ENCODE data around the gene ITPR3. TPM values are rescaled to one million over a fixed set of nuclear protein-coding genes. Genes with fewer than 3 reads are reported as not detected.

ITPR3 gene
- total RNA-seq, 1 donor from 2014 or later = 21.6 TPM

DNA sequence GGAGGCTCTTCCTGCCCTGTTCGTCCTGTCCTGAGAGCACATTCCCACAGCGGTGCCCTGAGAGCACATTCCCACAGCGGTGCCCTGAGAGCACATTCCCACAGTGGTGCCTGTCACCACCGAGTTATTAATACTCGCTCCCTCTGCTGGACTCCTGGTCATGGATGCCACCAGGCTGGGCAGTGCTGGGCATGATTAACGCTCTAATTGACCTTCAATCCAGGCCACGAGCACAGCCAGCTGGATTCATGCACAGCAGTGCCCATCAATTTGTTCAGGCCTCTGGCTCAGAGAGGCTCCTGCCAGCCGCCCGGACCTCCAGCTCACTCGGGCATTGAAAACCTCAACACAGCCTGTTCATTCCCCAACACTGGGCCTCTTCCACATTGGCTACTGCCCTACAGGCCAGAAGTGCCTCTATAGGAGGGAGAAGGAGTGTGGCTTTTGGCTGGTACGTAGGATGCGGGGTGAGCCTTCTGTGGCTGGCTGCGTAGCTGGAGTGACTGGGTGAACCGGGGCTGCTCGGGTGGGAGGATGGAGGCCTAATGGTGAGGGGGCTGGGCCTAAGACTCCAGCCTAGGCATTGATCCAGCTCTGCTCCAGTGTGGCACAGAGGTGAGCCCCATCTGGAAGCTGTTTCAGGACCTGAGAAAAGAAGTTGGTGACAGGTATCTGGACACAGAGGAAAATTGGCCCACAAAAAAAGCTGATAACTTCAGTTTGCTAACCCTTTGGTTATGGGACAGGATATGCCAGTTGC lies 116.3 kb downstream of the ITPR3 start:
- DNase-seq = no peak

DNA sequence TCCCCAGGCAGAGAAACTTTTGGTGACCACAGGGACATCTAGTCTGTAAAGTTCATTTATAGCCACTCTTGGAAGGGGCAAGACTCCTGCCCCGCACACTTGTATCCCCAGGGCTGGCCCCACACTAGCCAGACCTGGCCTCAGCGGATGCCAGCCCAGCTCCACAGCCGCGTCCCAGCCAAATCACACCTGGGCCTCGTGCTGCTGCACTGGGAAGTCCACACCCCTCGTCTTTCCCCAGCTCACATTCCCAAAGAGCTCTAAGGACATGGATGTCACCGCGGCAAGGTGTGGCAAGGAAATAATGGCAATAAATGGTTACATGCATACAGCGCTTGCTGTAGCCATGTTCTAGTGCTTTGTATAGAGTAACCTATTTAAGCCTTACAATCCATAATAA lies 117.0 kb downstream of the ITPR3 start:
- DNase-seq = no peak

DNA sequence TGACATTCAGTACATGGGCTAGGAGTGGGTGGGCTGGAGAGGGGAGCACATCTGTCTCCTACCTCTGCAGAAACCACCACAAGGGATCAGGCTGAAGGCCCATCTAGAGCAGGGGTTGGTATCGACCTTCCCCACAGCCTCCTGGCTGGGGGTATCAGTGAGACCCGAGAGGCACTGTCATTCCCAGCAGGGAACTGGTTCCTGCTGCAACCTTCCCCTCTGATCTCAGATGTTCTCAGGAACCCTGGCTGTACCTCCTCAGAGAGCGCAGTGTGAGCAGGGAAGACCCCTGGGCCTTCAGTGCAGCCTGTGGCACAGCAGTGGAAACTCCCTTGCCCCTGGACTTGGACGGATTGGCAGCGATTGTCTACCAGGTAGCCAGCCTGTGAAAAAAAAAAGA lies 117.8 kb downstream of the ITPR3 start:
- no peak for DNase-seq

DNA sequence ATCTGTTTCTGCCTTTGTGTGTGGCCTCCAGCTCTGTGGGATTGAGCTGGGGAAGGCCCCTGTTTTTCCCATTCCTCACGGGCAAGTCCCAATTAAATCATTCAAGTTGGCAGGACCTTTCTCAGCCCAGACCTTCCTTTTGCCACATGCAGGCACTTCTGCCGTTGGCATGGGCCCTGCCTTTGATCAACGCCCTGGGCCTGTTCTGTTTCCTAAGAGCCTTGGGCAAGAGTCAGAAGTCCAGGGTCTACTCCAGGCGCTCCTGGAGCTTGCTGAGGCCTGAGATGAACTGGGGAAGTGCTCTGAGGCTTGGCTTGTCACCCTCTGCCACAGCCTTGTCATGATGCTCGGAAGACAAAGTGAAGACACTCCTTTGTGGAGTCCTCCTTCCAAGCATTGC lies 118.4 kb downstream of the ITPR3 start:
- DNase-seq = no peak

DNA sequence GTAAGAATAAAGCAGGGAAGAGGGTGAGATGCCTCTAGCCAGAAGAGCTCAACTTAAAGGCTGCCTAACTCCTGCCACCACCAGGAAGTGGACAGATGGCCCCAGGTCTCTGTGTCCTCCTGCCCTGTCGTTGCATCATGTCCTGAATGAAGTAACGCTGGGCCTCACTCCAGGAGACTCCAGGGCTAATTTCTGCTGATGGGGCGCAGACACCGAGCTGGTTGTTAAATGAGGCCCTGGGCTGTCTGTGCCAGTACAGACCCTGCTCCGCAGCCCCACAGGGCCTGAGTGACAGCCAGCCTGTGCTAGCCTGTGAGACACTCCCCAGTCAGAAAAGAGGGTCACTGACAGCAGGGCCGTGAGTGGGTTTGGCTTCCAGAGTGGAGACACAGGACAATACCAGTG lies 119.1 kb downstream of the ITPR3 start:
- DNase-seq = no peak

DNA sequence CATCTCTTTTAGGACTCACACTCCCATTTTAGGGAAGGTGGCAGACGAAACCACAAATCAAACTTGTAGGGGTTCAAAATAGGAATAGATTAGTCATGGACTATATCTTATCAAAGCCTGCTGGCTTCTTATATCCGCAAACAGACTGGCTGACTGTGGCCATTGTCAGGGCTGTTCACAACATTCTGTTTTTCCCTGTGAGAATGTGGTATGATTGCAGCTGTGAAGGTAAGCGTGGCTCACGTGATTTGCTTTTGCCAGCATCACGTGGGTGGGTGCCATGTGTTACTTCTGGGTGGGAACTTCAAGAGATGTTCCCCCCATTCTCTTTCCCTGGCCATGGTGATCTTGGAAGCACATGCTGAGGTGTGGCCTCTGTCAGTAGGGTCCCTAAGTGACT lies 119.7 kb downstream of the ITPR3 start:
- no peak for DNase-seq

DNA sequence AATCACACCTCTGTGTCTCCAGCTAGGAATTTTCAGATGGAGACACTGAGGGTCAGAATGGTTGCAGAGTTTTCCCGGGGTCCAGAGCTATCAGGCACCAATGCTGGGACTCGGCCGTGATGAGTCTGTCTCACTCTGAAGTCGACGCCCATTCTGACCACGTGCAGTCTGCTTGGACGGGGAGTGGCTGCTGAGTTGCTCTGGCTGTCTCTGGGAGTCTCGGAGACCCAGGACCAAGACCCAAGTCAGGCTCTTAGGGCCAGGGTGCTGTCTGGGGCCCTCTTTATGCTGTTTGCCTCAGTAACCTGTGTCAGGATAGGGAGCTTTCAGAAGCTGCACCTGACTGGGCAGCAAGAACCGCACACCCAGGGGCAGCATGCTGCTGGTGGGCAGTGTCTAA lies 121.0 kb downstream of the ITPR3 start:
- no peak for DNase-seq

DNA sequence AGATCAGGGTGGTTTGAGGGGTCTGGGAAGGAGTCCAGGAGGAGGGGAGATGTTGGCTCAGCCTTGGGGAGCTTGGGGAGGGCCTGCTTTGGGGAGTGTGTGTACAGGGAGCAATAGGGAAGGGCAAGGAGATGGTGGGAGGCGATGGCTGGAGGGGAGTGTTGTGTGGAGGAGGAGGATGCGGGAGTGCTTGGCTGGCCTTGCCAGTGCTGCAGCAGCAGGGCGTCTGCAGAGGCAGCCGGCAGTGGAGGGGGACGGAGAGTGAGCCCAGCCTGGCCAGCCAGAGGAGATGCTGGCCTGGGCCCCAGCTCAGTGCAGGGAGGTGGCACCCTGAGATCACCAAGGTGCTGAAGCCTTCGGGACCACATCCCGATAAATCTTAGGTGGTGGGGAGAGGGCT lies 121.7 kb downstream of the ITPR3 start:
- DNase-seq = no peak

DNA sequence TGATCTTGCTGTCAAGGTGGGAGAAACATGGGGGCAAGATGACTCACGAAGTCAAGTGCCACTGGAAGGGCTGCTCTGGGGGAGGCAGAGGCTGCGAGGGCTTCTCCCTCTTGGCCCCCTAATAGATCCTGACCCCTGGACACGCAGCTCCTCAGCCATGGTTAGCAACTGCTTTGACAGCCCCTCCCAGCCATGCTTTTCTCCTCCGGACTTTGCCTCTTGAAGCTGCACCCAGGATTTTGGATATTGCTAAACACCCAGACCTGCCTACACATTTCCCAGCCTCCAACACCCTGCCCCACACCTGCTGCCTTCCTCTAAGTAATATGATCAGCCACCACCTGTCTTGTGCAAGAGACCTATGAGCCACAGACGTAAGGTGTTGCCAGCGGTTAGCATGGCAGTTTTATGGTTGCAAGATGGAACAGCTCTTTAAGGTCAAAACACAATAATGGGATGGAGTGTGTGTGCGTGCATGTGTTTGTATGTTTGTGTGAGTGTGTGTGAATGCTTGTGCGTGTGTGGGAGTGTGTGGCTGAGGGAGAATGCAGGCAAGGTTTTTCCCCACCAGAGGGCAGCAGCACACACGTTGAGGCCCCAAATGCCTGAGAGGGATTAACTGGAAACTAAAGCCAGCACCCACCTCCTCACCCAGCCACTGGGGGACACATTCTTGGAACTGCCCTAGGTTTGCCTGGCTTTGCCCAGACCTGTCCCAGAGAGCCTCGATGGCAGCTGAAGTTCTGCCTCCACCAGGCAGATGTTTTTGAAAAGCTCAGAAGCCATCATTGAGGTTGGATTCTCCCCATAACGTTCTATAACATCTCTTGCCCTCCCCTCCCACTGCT lies 123.1 kb downstream of the ITPR3 start:
- DNase-seq = peak; percentile 89

DNA sequence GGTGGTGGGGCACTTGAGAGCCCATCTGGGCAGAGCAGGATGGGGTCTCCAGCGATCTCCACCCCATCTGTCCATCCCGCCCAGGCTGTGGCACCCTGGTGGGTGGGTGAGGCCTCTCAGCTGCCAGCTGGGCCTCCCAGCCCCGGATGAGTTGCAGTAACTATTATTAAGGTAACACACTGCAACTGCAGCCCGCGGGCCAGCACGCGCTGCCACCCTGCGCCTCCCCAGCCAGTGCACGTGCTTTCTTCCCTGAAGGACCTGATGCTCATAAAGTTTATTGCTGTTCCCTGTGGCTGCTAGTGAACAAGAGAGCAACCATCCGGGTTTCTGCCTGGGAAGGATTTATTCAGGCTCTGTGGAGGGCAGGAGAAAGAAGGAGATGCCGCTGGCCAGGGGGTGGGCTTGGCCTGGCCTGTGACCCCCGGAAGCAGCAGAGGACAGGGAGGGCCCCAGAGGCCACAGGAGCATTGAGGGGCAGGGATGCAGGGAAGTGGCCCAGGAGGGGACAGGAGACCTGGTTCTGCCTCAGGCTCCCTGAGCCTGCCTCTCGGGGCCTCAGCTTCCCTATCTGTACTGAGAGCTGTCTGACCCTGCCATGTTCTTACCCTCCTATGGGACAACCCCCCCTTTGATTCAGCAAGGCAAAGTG lies 123.9 kb downstream of the ITPR3 start:
- peak; percentile 58 for DNase-seq

DNA sequence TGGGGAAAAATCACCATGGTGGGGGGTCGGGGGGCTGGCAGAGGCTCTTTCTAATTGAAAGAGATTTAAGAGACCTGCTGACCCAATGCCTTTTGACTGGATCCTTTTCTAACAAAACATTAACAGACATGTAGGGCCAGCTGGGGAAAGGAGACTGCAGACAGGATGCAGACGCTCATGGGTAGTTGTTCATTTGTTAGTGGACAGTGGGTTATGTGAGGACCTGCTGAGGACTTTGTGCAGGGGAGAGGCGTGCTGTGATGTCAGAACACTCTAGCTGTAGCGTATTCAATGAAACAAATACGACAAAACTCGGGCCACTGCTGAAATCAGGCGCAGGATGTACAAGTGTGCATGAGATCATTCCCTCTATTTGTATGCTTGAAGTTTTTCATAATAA lies 124.4 kb downstream of the ITPR3 start:
- DNase-seq = no peak

Small RNA genes lying within 50 kb of the gene (small RNA-seq; reads per million reads assigned to genes)
- not detected for gene MIR3934 (ENCODE audit: low replicate concordance)

Other genes with a start within 250 kb of the ITPR3 start
- 12.2 TPM for gene KIFC1, start 229.5 kb upstream of the ITPR3 start, total RNA-seq
- gene PHF1, start 210.3 kb upstream of the ITPR3 start, total RNA-seq = 19.5 TPM
- gene CUTA, start 203.2 kb upstream of the ITPR3 start, total RNA-seq = 58.4 TPM
- gene SYNGAP1, start 201.3 kb upstream of the ITPR3 start, total RNA-seq = 6.2 TPM
- gene ZBTB9, start 166.7 kb upstream of the ITPR3 start, total RNA-seq = 5.4 TPM
- 15.7 TPM for gene BAK1, start 41.0 kb upstream of the ITPR3 start, total RNA-seq
- gene UQCC2, start 90.4 kb downstream of the ITPR3 start, total RNA-seq = 11.9 TPM
- gene IP6K3, start 125.6 kb downstream of the ITPR3 start, total RNA-seq = 41.4 TPM
- gene LEMD2, start 167.8 kb downstream of the ITPR3 start, total RNA-seq = 37.5 TPM
- gene MLN, start 182.7 kb downstream of the ITPR3 start, total RNA-seq = not detected

Measured in tongue (tissue), 3 donors.